Hepatocyte (in vitro differentiated cells): ENCODE measurements around the gene SYNPR. TPM values are rescaled to one million over a fixed set of nuclear protein-coding genes. Genes with fewer than 3 reads are reported as not detected.

Experiments
- DNase-seq: peaks from one replicate; pipeline ENCODE4 v3.0.0-alpha.2; 2016; ENCODE audit warnings: low spot score
- H2AFZ ChIP-seq: fragments of 200-600 bp; sonication (generic); 2 replicates; pipeline ENCODE4 v1.6.0; 2016; ENCODE audit warnings: antibody characterized with exemption, mild to moderate bottlenecking
- H3K27ac ChIP-seq: fragments of 200-600 bp; sonication (generic); 2 replicates; pipeline ENCODE4 v1.5.1; 2016; ENCODE audit warnings: mild to moderate bottlenecking
- H3K27me3 ChIP-seq: fragments of 200-600 bp; sonication (generic); 2 replicates; pipeline ENCODE4 v1.6.1; 2016
- H3K36me3 ChIP-seq: fragments of 200-600 bp; sonication (generic); replicated peaks from 2 replicates; pipeline ENCODE4 v1.5.1; 2016; ENCODE audit warnings: low read depth; ENCODE audit not compliant: insufficient read depth
- H3K4me1 ChIP-seq: fragments of 200-600 bp; sonication (generic); 2 replicates; pipeline ENCODE4 v1.5.1; 2016; ENCODE audit warnings: mild to moderate bottlenecking, moderate library complexity; ENCODE audit not compliant: insufficient read depth
- H3K4me2 ChIP-seq: fragments of 200-600 bp; sonication (generic); 2 replicates; pipeline ENCODE4 v1.6.0; 2016
- H3K4me3 ChIP-seq: fragments of 200-600 bp; sonication (generic); 2 replicates; pipeline ENCODE4 v1.5.1; 2016; ENCODE audit warnings: mild to moderate bottlenecking
- H3K79me2 ChIP-seq: fragments of 200-600 bp; sonication (generic); 2 replicates; pipeline ENCODE4 v1.6.0; 2017; ENCODE audit warnings: mild to moderate bottlenecking
- H3K9me2 ChIP-seq: fragments of 200-600 bp; sonication (generic); replicated peaks from 2 replicates; pipeline ENCODE4 v1.6.0; 2017; ENCODE audit warnings: mild to moderate bottlenecking; ENCODE audit not compliant: insufficient read depth
- H3K9me3 ChIP-seq: fragments of 200-600 bp; sonication (generic); 2 replicates; pipeline ENCODE4 v1.5.1; 2016; ENCODE audit warnings: low read depth, mild to moderate bottlenecking
- H4K20me1 ChIP-seq: fragments of 200-600 bp; sonication (generic); 2 replicates; pipeline ENCODE4 v1.6.0; 2016; ENCODE audit warnings: mild to moderate bottlenecking; ENCODE audit not compliant: insufficient read depth, poor library complexity, severe bottlenecking
- EZH2 ChIP-seq: fragments of 200-600 bp; sonication (generic); IDR thresholded peaks from 2 replicates; pipeline ENCODE4 v1.6.1; 2016; ENCODE audit warnings: antibody characterized with exemption, mild to moderate bottlenecking, borderline replicate concordance
- EZH2phosphoT487 ChIP-seq: fragments of 200-600 bp; sonication (generic); IDR thresholded peaks from one replicate; pipeline ENCODE4 v1.6.1; 2018; ENCODE audit warnings: antibody characterized with exemption, mild to moderate bottlenecking, low read depth, moderate library complexity; ENCODE audit not compliant: unreplicated experiment, severe bottlenecking
- WGBS: methylation state at CpG from one replicate; pipeline ENCODE4 v1.1.6; 2016; ENCODE audit warnings: low lambda C conversion rate; ENCODE audit errors: missing lambda C conversion rate; 5-methylcytosine and 5-hydroxymethylcytosine counted together
- polyA plus RNA-seq: library from polyadenylated mRNA; unstranded; fragments of >200 nt; fragmentation: Nextera tagmentation; extraction: Ambion mirVana; gene quantifications from 2 replicates; pipeline ENCODE4 v1.2.1, GENCODE V29; 2016
- total RNA-seq: library from RNA; depleted of rRNA; stranded (reverse); fragments of >200 nt; gene quantifications from 2 replicates; pipeline ENCODE4 v1.2.3, GENCODE V29; 2014
- TF ChIP-seq, protein P1 (sequence below): fragments of 200-600 bp; sonication (generic); IDR thresholded peaks from 2 replicates; pipeline ENCODE4 v1.5.1; 2016; ENCODE audit warnings: antibody characterized with exemption, mild to moderate bottlenecking; ENCODE audit not compliant: poor library complexity

The SYNPR gene
- total and polyA plus RNA-seq, 2 experiments from 2014 or later = 0.37 TPM; not detected in 1

DNA sequence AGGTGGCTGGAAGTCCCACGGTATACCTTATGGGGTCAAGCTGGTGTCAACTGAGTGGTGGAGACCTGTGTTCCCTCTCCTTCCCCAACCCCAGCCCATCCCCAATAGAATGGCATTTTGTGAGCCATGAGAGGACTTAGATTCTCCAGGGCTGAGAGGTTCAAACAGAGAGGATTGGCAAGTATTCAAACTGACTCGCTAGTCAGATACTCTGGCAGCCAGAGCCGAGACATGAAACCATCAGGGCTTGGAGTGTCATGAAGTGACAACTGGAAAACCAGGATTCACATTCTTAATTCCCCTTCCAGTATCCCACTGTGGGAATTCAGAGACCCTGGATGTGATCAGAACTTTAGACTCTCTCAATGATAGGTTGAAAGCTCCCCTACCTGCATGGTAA, 215.0 kb downstream of the SYNPR start:
- Histone ChIP-seq H2AFZ (no peak overlapping the region), H3K9me2 (no peaks in the 10 kb centered on the region), H3K4me1 (no peaks in the 10 kb centered on the region), H3K27ac (no peak overlapping the region), H3K9me3 (no peaks in the 10 kb centered on the region), H4K20me1 (no peaks in the 10 kb centered on the region), H3K4me2 (no peak overlapping the region), H3K4me3 (no peak overlapping the region), H3K27me3 (no peaks in the 10 kb centered on the region), H3K36me3 (no peaks in the 10 kb centered on the region), H3K79me2 (no peaks in the 10 kb centered on the region)
- no peak for DNase-seq
- WGBS = 90% methylated on average over 3 of the region's 3 CpGs
- TF ChIP-seq EZH2 (no peak), EZH2phosphoT487 (no peak)
- TF ChIP-seq, protein P1, sequence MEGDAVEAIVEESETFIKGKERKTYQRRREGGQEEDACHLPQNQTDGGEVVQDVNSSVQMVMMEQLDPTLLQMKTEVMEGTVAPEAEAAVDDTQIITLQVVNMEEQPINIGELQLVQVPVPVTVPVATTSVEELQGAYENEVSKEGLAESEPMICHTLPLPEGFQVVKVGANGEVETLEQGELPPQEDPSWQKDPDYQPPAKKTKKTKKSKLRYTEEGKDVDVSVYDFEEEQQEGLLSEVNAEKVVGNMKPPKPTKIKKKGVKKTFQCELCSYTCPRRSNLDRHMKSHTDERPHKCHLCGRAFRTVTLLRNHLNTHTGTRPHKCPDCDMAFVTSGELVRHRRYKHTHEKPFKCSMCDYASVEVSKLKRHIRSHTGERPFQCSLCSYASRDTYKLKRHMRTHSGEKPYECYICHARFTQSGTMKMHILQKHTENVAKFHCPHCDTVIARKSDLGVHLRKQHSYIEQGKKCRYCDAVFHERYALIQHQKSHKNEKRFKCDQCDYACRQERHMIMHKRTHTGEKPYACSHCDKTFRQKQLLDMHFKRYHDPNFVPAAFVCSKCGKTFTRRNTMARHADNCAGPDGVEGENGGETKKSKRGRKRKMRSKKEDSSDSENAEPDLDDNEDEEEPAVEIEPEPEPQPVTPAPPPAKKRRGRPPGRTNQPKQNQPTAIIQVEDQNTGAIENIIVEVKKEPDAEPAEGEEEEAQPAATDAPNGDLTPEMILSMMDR = no peak

DNA sequence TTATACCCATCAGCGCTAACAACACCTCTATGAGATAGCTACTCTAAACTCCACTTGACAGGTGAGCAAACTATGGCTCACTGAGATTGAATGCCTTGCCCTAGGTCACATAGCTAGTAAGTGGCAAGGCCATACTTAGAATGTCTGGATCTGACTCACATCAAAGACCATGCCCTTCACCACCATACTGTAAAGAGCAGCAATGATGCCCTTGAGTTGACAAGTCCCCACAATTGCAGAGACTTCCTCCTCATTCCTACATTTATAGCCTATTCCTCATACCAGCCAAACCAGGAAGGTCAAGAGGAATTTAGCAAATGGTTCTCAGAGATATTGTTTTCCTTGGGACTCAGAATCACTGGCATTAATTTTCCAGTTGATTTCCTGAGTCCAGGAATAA, 216.5 kb downstream of the SYNPR start:
- H3K79me2 ChIP-seq = no peaks in the 10 kb centered on the region
- H4K20me1 ChIP-seq = no peaks in the 10 kb centered on the region
- H2AFZ ChIP-seq = no peak overlapping the region
- DNase-seq = no peak
- TF ChIP-seq, protein P1 = no peak
- TF ChIP-seq EZH2 = no peak
- no peak for TF ChIP-seq EZH2phosphoT487
- 92% methylated on average over 1 of the region's 1 CpG for WGBS
- H3K4me1 ChIP-seq = peaks cover under 1% of the 10 kb centered on the region
- H3K27me3 ChIP-seq = no peaks in the 10 kb centered on the region
- no peaks in the 10 kb centered on the region for H3K9me3 ChIP-seq
- no peak overlapping the region for H3K4me2 ChIP-seq
- no peaks in the 10 kb centered on the region for H3K36me3 ChIP-seq
- H3K4me3 ChIP-seq = no peak overlapping the region
- H3K9me2 ChIP-seq = no peaks in the 10 kb centered on the region
- H3K27ac ChIP-seq = no peak overlapping the region

- H3K9me3 ChIP-seq = no peaks in the 10 kb centered on the region
These were observed 219.5 kb downstream of the SYNPR start for GRCh38 chr3:63497641-63498040.

More at GRCh38 chr3:63497641-63498040, 219.5 kb downstream of the SYNPR start:
- no peaks in the 10 kb centered on the region for H3K9me2 ChIP-seq
- H3K36me3 ChIP-seq = no peaks in the 10 kb centered on the region
- H3K4me1 ChIP-seq = peaks cover 4% of the 10 kb centered on the region
- no peaks in the 10 kb centered on the region for H4K20me1 ChIP-seq
- no peak for DNase-seq
- no peak overlapping the region for H3K27ac ChIP-seq
- whole genome bisulfite sequencing = 89% methylated on average over 2 of the region's 2 CpGs
- no peaks in the 10 kb centered on the region for H3K27me3 ChIP-seq
- H3K4me2 ChIP-seq = no peak overlapping the region
- TF ChIP-seq EZH2 (no peak), EZH2phosphoT487 (no peak)
- TF ChIP-seq, protein P1 = no peak
- no peak overlapping the region for H2AFZ ChIP-seq
- no peaks in the 10 kb centered on the region for H3K79me2 ChIP-seq
- H3K4me3 ChIP-seq = no peak overlapping the region
